ENCODE data around the gene ANKS1A. TPM values are rescaled to one million over a fixed set of nuclear protein-coding genes. Genes with fewer than 3 reads are reported as not detected.
"Not testable (repeated sequence)": the region's sequence is repeated elsewhere in the genome, so short reads cannot be mapped to it uniquely, and the experiment has no call there.

The ANKS1A gene
- total and polyA plus RNA-seq, 2 of the 4 experiments (the other 2 are of a cell fraction), result 7.2 to 7.5 TPM

DNA sequence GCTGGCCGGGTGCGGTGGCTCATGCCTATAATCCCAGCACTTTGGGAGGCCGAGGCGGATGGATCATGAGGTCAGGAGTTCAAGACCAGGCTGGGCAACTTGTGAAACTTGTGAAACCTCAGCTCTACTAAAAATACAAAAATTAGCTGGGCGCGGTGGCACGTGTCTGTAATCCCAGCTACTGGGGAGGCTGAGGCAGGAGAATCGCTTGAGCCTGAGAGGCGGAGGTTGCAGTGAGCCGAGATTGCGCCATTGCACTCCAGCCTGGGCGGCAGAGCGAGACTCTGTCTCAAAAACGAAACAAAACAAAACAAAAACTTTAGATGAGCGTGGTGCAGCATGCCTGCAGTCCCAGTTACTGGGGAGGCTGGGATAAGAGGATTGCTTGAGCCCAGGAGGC, 3.2 kb upstream of the ANKS1A start:
- H2BK5ac ChIP-seq (ENCODE audit: low read depth, low read length, poor library complexity, severe bottlenecking); H3K4me3 ChIP-seq (ENCODE audit: insufficient read depth, low read depth, low read length); H3K4me2 ChIP-seq (ENCODE audit: low read depth, low read length); dilution Hi-C loops (cut with HindIII; ENCODE audit: low sequenced_read_pairs, unreplicated experiment); H2BK20ac ChIP-seq (ENCODE audit: low read depth, low read length); H4K5ac ChIP-seq (ENCODE audit: low read depth, low read length); BruUV-seq (replicated peaks); H3K23ac ChIP-seq (ENCODE audit: low read depth, low read length); ATAC-seq (ENCODE audit: low read depth); H3K56ac ChIP-seq (ENCODE audit: extremely low read depth, insufficient read depth, low read length); H2AK9ac ChIP-seq (replicated peaks; ENCODE audit: low read depth, low read length, poor library complexity); H4K20me1 ChIP-seq (ENCODE audit: insufficient read depth, low read length); H4K91ac ChIP-seq (ENCODE audit: insufficient read depth, low read depth, low read length); H3K27me3 ChIP-seq (ENCODE audit: control insufficient read depth, insufficient read depth, low read length); H3K4me1 ChIP-seq (ENCODE audit: control insufficient read depth, insufficient read depth, low read length); H3K14ac ChIP-seq (replicated peaks; ENCODE audit: low read depth, low read length); H4K8ac ChIP-seq (ENCODE audit: low read depth in 2 of 2, low read length in 2 of 2); H2BK15ac ChIP-seq (ENCODE audit: low read depth, low read length); POLR2A ChIA-PET (ENCODE audit: unreplicated experiment); H3K9ac ChIP-seq (ENCODE audit: low read depth, low read length); H3K27ac ChIP-seq (ENCODE audit: insufficient read depth, low read length); DNase-seq; H2BK120ac ChIP-seq (ENCODE audit: low read depth, low read length); H3K18ac ChIP-seq (ENCODE audit: low read depth, low read length); in situ Hi-C loops (cut with MboI; ENCODE audit: low sequenced_read_pairs); H3K9me1 ChIP-seq (ENCODE audit: insufficient read depth, low read length); H2AFZ ChIP-seq (replicated peaks; ENCODE audit: low read length, poor library complexity); H3K4ac ChIP-seq (ENCODE audit: low read depth, low read length); H3K9me3 ChIP-seq (ENCODE audit: control insufficient read depth, insufficient read depth, low read length); H2AK5ac ChIP-seq (ENCODE audit: low read depth, low read length); H3K36me3 ChIP-seq (ENCODE audit: control insufficient read depth, insufficient read depth, low read length): not testable (repeated sequence)
- WGBS, 2 experiments (ENCODE audit: extremely low coverage in 2 of 2, insufficient read length in 1 of 2), result 100% methylated on average over 3 of the region's 15 CpGs; no CpG with 5 or more reads in 1 of the 2 experiments
- CTCF ChIA-PET, result interaction anchor here (0.6 to 1.6 kb wide), 2 partner anchors 19 to 101 kb away, joined by 3 read pairs; no protein-coding TSS in a partner anchor
- H3K79me1 ChIP-seq (ENCODE audit: low read depth in 1 of 2, low read length in 2 of 2), result peaks cover 19 to 44% of the 10 kb centered on the region in 2 experiments
- intact Hi-C loops (cut with micrococcal nuclease), result loop anchor here (5.0 kb wide), 2 partner anchors 241 to 321 kb away; no protein-coding TSS in a partner anchor

All from IMR-90 (cell line).